HepG2 (cell line): ENCODE measurements around the gene EZH1. TPM values are rescaled to one million over a fixed set of nuclear protein-coding genes. Genes with fewer than 3 reads are reported as not detected.

ENCODE experiments used
- AKNA ChIP-seq: sonication (generic); formaldehyde crosslinking; IDR thresholded peaks from 2 replicates; pipeline ENCODE4 v1.4.0; 2020; ENCODE audit warnings: missing genetic modification reagents, borderline replicate concordance
- ARNTL ChIP-seq: sonication (generic); formaldehyde crosslinking; IDR thresholded peaks from 2 replicates; pipeline ENCODE4 v1.4.0; 2020; ENCODE audit warnings: mild to moderate bottlenecking, missing genetic modification reagents
- CC2D1A ChIP-seq: sonication (generic); formaldehyde crosslinking; IDR thresholded peaks from 2 replicates; pipeline ENCODE4 v1.8.1; 2023; ENCODE audit warnings: mild to moderate bottlenecking, missing genetic modification reagents
- KDM6A ChIP-seq: IDR thresholded peaks from 2 replicates; pipeline ENCODE4 v1.6.1; 2016; ENCODE audit warnings: low read depth
- KLF12 ChIP-seq: sonication (generic); formaldehyde crosslinking; IDR thresholded peaks from 2 replicates; pipeline ENCODE4 v1.4.0; 2020; ENCODE audit warnings: missing genetic modification reagents, borderline replicate concordance
- RAD51 ChIP-seq: fragments of 450-650 bp; IDR thresholded peaks from 2 replicates; pipeline ENCODE4 v1.6.1; 2016; ENCODE audit warnings: borderline replicate concordance
- SIX4 ChIP-seq: sonication (generic); formaldehyde crosslinking; IDR thresholded peaks from 2 replicates; pipeline ENCODE4 v1.4.0; 2020; ENCODE audit warnings: missing genetic modification reagents
- SP140L ChIP-seq: sonication (generic); formaldehyde crosslinking; IDR thresholded peaks from 2 replicates; pipeline ENCODE4 v1.4.0; 2020; ENCODE audit warnings: missing genetic modification reagents, borderline replicate concordance
- ZBTB7A ChIP-seq: sonication (generic); formaldehyde crosslinking; IDR thresholded peaks from 2 replicates; pipeline ENCODE4 v1.8.0; 2022; ENCODE audit warnings: mild to moderate bottlenecking, missing genetic modification reagents
- ZNF136 ChIP-seq: sonication (generic); formaldehyde crosslinking; IDR thresholded peaks from 2 replicates; pipeline ENCODE4 v1.8.1; 2022; ENCODE audit warnings: low read depth, mild to moderate bottlenecking, moderate library complexity, missing genetic modification reagents
- ZNF274 ChIP-seq: sonication (generic); formaldehyde crosslinking; IDR thresholded peaks from 2 replicates; pipeline ENCODE4 v1.5.1; 2020; ENCODE audit warnings: mild to moderate bottlenecking, missing genetic modification reagents
- ZNF337 ChIP-seq: sonication (generic); formaldehyde crosslinking; IDR thresholded peaks from 2 replicates; pipeline ENCODE4 v1.5.1; 2020; ENCODE audit warnings: missing genetic modification reagents, low read depth, mild to moderate bottlenecking, borderline replicate concordance
- ZNF556 ChIP-seq: sonication (generic); formaldehyde crosslinking; IDR thresholded peaks from 2 replicates; pipeline ENCODE4 v1.4.0; 2020; ENCODE audit warnings: mild to moderate bottlenecking, missing genetic modification reagents, borderline replicate concordance
- ZNF660 ChIP-seq: sonication (generic); formaldehyde crosslinking; IDR thresholded peaks from 2 replicates; pipeline ENCODE4 v1.5.1; 2020; ENCODE audit warnings: mild to moderate bottlenecking, low read depth, missing genetic modification reagents, borderline replicate concordance
- ZNF777 ChIP-seq: sonication (generic); formaldehyde crosslinking; IDR thresholded peaks from 2 replicates; pipeline ENCODE4 v1.4.0; 2020; ENCODE audit warnings: missing genetic modification reagents
- ZSCAN12 ChIP-seq: sonication (generic); formaldehyde crosslinking; IDR thresholded peaks from 2 replicates; pipeline ENCODE4 v1.9.0; 2021; ENCODE audit warnings: mild to moderate bottlenecking, missing genetic modification reagents
- ZSCAN31 ChIP-seq: sonication (generic); formaldehyde crosslinking; IDR thresholded peaks from 2 replicates; pipeline ENCODE4 v1.5.0; 2020; ENCODE audit warnings: low read depth, mild to moderate bottlenecking, missing genetic modification reagents
- polyA plus RNA-seq, 8 experiments: library from polyadenylated mRNA; depleted of rRNA in 3 of 8; stranded (reverse) in 7 of 8; unstranded in 1 of 8; fragments of >200 nt; fragmentation: Illumina TruSeq in 4 of 8; extraction: Trizol in 4 of 8; gene quantifications; 2 replicates each; pipeline versions ENCODE4 v1.2.1 to v1.2.3, GENCODE V29; 2011 to 2016; ENCODE audit warnings: low read depth in 4 of 8, missing spikeins in 1 of 8, mixed read lengths in 1 of 8; ENCODE audit not compliant: insufficient read depth in 1 of 8
- total RNA-seq, 5 experiments: library from RNA; depleted of rRNA; stranded (reverse); fragments of >200 nt; fragmentation: Illumina TruSeq; extraction: Trizol; gene quantifications; 2 replicates each; pipeline ENCODE4 v1.2.3, GENCODE V29; 2016; ENCODE audit warnings: low read depth in 1 of 5
- TF ChIP-seq, protein P1 (sequence below): sonication (generic); formaldehyde crosslinking; IDR thresholded peaks from 2 replicates; pipeline ENCODE4 v1.5.1; 2020; ENCODE audit warnings: missing genetic modification reagents, mild to moderate bottlenecking, borderline replicate concordance
- TF ChIP-seq, protein P2 (sequence below): sonication (generic); formaldehyde crosslinking; IDR thresholded peaks from 2 replicates; pipeline ENCODE4 v1.5.0; 2020; ENCODE audit warnings: mild to moderate bottlenecking, missing genetic modification reagents, moderate library complexity
- TF ChIP-seq, protein P3 (sequence below): sonication (generic); formaldehyde crosslinking; IDR thresholded peaks from 2 replicates; pipeline ENCODE4 v1.5.0; 2020; ENCODE audit warnings: missing genetic modification reagents, mild to moderate bottlenecking, borderline replicate concordance

Gene EZH1
- total and polyA plus RNA-seq, 2 of the 13 experiments (the other 11 are each of a cell fraction or from before 2014, with no cell fraction given): 11.6 to 24.0 TPM

- TF ChIP-seq ZNF556 (CRISPR knock-in tag) (peak; percentile 100), ZNF777 (CRISPR knock-in tag) (peak; percentile 62; the same call in 1 of the 2 replicates), SP140L (CRISPR knock-in tag) (peak; percentile 98), CC2D1A (CRISPR knock-in tag) (no peak), ARNTL (CRISPR knock-in tag) (no peak), AKNA (CRISPR knock-in tag) (0 out of 2 replicates have a peak, but pooled peaks have one; percentile 66), ZNF337 (CRISPR knock-in tag) (0 out of 2 replicates have a peak, but pooled peaks have one; percentile 27), ZSCAN31 (CRISPR knock-in tag) (peak; percentile 81; the same call in 1 of the 2 replicates), SIX4 (peak; percentile 83), ZSCAN12 (CRISPR knock-in tag) (0 out of 2 replicates have a peak, but pooled peaks have one; percentile 37), ZNF274 (CRISPR knock-in tag) (peak; percentile 83), RAD51 (no peak), KDM6A (CRISPR knock-in tag) (no peak), KLF12 (CRISPR knock-in tag) (peak; percentile 71; the same call in 1 of the 2 replicates), ZBTB7A (CRISPR knock-in tag) (peak; percentile 79), ZNF660 (CRISPR knock-in tag) (no peak), ZNF136 (peak; percentile 57; the same call in 1 of the 2 replicates)
- TF ChIP-seq, protein P1, sequence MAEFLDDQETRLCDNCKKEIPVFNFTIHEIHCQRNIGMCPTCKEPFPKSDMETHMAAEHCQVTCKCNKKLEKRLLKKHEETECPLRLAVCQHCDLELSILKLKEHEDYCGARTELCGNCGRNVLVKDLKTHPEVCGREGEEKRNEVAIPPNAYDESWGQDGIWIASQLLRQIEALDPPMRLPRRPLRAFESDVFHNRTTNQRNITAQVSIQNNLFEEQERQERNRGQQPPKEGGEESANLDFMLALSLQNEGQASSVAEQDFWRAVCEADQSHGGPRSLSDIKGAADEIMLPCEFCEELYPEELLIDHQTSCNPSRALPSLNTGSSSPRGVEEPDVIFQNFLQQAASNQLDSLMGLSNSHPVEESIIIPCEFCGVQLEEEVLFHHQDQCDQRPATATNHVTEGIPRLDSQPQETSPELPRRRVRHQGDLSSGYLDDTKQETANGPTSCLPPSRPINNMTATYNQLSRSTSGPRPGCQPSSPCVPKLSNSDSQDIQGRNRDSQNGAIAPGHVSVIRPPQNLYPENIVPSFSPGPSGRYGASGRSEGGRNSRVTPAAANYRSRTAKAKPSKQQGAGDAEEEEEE (CRISPR knock-in tag): no peak; the same call in 1 of the 2 replicates
- TF ChIP-seq, protein P2, sequence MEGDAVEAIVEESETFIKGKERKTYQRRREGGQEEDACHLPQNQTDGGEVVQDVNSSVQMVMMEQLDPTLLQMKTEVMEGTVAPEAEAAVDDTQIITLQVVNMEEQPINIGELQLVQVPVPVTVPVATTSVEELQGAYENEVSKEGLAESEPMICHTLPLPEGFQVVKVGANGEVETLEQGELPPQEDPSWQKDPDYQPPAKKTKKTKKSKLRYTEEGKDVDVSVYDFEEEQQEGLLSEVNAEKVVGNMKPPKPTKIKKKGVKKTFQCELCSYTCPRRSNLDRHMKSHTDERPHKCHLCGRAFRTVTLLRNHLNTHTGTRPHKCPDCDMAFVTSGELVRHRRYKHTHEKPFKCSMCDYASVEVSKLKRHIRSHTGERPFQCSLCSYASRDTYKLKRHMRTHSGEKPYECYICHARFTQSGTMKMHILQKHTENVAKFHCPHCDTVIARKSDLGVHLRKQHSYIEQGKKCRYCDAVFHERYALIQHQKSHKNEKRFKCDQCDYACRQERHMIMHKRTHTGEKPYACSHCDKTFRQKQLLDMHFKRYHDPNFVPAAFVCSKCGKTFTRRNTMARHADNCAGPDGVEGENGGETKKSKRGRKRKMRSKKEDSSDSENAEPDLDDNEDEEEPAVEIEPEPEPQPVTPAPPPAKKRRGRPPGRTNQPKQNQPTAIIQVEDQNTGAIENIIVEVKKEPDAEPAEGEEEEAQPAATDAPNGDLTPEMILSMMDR: peak; percentile 61
- TF ChIP-seq, protein P3, sequence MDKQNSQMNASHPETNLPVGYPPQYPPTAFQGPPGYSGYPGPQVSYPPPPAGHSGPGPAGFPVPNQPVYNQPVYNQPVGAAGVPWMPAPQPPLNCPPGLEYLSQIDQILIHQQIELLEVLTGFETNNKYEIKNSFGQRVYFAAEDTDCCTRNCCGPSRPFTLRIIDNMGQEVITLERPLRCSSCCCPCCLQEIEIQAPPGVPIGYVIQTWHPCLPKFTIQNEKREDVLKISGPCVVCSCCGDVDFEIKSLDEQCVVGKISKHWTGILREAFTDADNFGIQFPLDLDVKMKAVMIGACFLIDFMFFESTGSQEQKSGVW: no peak
These were observed 28.6 kb upstream of the EZH1 start, which contains the start of gene VPS25 (continued) for GRCh38 chr17:42773290-42774035.
